ENCODE results near the gene SH2D3C.

DNA sequence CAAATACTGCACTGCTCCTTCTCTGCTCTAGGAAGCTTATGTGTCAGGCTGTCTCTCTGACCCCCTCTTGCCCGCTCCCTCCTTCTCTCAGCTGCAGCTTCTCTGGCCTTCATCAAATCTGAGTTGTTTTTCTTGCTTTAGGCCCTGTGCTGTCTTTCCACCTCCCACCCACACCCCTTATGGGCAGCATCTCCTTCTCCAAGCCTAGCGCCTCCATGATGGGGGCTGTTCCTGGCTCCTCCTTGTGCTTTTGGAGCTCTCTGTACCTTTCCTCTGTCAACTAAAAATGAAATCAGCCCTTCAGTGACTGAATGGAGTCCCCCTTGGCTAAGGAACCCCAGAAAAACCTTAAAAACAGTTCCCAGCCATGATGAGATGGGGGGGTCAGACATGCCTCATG is 78.3 kb downstream of the SH2D3C start:
- TF ChIP-seq, protein P1, sequence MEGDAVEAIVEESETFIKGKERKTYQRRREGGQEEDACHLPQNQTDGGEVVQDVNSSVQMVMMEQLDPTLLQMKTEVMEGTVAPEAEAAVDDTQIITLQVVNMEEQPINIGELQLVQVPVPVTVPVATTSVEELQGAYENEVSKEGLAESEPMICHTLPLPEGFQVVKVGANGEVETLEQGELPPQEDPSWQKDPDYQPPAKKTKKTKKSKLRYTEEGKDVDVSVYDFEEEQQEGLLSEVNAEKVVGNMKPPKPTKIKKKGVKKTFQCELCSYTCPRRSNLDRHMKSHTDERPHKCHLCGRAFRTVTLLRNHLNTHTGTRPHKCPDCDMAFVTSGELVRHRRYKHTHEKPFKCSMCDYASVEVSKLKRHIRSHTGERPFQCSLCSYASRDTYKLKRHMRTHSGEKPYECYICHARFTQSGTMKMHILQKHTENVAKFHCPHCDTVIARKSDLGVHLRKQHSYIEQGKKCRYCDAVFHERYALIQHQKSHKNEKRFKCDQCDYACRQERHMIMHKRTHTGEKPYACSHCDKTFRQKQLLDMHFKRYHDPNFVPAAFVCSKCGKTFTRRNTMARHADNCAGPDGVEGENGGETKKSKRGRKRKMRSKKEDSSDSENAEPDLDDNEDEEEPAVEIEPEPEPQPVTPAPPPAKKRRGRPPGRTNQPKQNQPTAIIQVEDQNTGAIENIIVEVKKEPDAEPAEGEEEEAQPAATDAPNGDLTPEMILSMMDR (IDR thresholded peaks at IDR 0.05) = no peak
- no peak for TF ChIP-seq POLR2A (IDR thresholded peaks at IDR 0.05)
